ENCODE data around the gene SUMF1. TPM values are rescaled to one million over a fixed set of nuclear protein-coding genes. Genes with fewer than 3 reads are reported as not detected.
"Not testable (repeated sequence)": the region's sequence is repeated elsewhere in the genome, so short reads cannot be mapped to it uniquely, and the experiment has no call there.

The SUMF1 gene
- total RNA-seq, 2 donors from 2014 or later = 5.9 to 7.6 TPM

DNA sequence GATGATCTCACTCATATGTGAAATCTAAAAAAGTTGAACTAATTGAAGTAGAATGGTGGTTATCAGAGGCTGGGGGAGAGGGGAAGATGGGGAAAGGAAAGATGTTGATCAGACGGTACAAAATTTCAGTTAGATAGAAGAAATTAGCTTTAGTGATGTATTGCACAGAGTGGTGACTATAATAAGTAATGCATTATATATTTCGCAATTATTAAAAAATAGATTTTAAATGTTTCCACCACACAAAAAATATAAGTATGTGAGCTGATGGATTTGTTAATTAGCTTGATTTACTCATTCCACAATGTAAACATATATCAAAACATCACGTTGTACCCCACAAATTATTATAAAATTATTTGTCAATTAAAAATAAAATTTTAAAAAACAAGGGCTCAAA lies 8.1 kb downstream of the SUMF1 start:
- Mint-ChIP-seq H3K27me3 (no peaks in the 10 kb centered on the region), H3K9me3 (no peaks in the 10 kb centered on the region), H3K4me3 (no peak overlapping the region), H3K36me3 (ENCODE audit: low read depth) (no peaks in the 10 kb centered on the region), H3K4me1 (no peaks in the 10 kb centered on the region), H3K27ac (no peak overlapping the region)
- no peak for ATAC-seq (replicated peaks)

DNA sequence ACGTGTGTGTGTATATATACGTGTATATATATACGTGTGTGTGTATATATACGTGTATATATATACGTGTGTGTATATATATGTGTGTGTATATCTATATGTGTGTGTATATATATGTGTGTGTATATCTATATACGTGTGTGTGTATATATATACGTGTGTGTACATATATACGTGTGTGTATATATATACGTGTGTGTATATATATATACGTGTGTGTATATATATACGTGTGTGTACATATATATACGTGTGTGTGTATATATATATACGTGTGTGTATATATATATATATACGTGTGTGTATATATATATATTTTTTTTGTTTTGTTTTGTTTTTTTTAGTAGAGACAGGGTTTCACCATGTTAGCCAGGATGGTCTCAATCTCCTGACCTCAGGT lies 10.3 kb downstream of the SUMF1 start:
- not testable (repeated sequence) for H3K9me3 Mint-ChIP-seq; ATAC-seq (replicated peaks); H3K4me3 Mint-ChIP-seq; H3K4me1 Mint-ChIP-seq; H3K27me3 Mint-ChIP-seq; H3K27ac Mint-ChIP-seq
- H3K36me3 Mint-ChIP-seq (ENCODE audit: low read depth) = peaks cover 11% of the 10 kb centered on the region

DNA sequence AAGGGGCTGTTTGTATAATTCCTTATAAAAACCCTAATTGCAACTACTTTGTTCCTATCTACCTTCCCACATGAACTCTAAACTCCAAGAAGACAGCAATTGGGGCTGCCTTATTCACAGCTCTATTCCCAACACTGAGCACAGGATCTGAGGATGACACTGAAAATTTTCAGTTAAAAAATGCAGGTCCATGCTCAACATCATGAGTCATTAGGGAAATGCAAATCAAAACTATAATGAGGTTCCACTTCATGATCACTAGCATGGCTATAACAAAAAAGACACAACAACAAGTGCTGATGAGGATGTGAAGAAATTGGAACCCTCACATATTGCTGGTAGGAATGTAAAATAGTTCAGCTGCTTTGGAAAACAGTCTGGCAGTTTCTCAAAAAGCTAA lies 12.9 kb downstream of the SUMF1 start:
- no peak for ATAC-seq (replicated peaks)
- Mint-ChIP-seq H3K27ac (no peak overlapping the region), H3K4me3 (no peak overlapping the region), H3K27me3 (no peaks in the 10 kb centered on the region), H3K9me3 (no peaks in the 10 kb centered on the region), H3K4me1 (no peaks in the 10 kb centered on the region), H3K36me3 (ENCODE audit: low read depth) (peaks cover 34% of the 10 kb centered on the region)

DNA sequence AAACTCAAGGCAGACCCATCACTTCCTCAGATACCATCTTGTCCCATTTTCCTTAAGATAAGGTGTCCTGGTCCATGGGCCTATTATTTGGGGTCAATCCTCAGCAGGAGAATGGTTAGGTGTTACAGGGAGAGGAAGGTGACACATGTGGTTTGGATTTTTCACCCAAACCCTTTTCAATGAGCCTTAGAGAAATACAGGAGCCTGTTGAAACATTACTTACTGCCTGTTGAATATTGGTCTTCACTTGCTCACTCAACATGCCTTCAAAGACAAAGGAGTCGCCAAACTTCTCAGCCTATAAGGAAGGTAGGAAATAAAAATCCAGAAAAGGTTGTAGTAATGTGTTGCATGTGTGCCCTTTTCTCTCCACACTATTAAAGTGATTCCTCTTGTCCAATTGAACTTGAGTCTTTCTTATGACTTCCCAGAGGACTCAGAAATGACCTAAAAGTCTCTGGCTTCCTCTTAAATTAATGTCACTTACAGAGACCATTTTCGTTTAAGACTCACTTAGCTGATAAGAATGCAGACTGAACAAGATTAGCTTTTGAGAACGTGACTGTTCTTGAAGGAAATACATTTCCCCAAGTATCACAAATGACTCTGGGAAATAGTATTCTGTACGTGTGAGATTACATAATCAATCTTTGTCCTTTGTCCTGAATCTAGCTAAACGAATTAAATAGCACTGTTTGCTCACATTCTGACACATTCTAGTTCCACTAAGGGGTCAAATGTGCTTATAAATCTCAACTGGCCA lies 17.8 kb downstream of the SUMF1 start:
- Mint-ChIP-seq H3K4me1 (no peaks in the 10 kb centered on the region), H3K27me3 (no peaks in the 10 kb centered on the region), H3K4me3 (no peak overlapping the region), H3K9me3 (no peaks in the 10 kb centered on the region), H3K27ac (no peak overlapping the region), H3K36me3 (ENCODE audit: low read depth) (peaks cover 72% of the 10 kb centered on the region)
- ATAC-seq (replicated peaks) = no peak

DNA sequence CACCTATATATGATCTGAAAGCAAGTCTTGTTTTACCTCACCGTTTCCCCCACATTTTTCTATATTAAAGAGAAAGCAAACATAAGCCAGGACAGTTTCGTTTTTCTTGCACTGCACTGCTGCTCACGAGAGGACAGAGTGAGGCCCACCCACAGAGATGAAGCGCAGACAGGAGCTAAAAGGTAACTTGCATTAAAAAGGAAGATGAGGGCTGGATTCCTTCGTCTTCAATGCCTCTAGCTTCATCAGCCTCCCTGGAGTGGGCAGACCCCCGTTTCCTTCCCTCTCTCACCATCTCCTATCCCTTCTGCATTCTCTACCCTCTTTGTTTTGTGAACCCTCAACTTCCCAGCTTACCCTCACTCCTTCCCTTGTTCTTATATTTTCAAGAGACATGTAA lies 18.9 kb downstream of the SUMF1 start:
- Mint-ChIP-seq H3K27me3 (no peaks in the 10 kb centered on the region), H3K4me1 (no peaks in the 10 kb centered on the region), H3K4me3 (no peak overlapping the region), H3K9me3 (no peaks in the 10 kb centered on the region), H3K27ac (no peak overlapping the region), H3K36me3 (ENCODE audit: low read depth) (peaks cover 82% of the 10 kb centered on the region)
- no peak for ATAC-seq (replicated peaks)

DNA sequence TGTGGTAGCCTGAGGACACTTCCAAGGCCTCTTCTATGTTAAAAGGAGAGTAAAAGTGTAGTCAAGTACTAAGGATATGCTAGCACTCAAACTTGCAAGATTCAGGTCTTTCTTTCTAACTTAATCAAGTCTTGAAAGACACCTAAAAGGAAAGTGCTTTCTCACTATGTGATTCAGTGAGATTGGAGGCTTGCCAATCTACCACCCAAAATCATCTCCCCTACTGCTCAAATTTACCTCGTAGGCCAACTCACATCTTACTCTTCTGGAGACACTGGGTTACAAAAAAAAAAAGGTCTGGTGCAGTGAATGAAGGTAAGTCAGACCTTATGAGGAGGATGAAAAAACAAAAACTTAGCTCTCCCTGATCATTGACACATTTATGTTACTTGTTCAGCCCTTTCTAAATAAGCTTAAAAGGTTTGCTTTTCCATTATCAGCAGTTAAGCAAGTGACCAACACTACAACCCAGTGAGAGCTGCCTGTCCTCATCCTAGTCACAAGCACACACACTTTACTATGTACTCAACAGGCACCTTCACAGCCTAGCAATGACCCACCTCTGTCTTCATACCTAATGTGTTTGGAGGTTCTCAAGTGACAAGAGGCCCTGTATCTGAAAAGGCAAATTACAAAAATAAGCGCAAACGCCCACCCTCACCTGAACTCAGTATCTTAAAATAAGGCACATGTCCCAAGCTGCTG lies 19.6 kb downstream of the SUMF1 start:
- H3K4me3 Mint-ChIP-seq = no peak overlapping the region
- H3K36me3 Mint-ChIP-seq (ENCODE audit: low read depth) = peaks cover 83% of the 10 kb centered on the region
- no peaks in the 10 kb centered on the region for H3K4me1 Mint-ChIP-seq
- H3K27ac Mint-ChIP-seq = no peak overlapping the region
- no peaks in the 10 kb centered on the region for H3K9me3 Mint-ChIP-seq
- ATAC-seq (replicated peaks) = no peak
- H3K27me3 Mint-ChIP-seq = no peaks in the 10 kb centered on the region

DNA sequence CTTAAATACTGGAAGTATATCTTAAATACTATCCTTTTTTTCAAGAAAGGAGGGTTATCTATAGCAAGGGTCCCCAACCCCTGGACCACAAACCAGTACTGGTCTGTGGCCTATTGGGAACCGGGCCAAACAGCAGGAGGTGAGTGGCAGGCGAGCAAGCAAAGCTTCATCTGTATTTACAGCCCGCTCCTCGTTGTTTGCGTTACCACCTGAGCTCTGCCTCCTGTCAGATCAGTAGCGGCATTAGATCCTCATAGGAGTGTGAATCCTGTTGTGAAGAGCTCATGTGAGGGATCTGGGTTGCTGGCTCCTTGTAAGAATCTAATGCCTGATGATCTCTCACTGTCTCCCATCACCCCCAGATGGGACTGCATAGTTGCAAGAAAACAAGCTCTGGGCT lies 26.1 kb downstream of the SUMF1 start:
- ATAC-seq (replicated peaks) = no peak
- Mint-ChIP-seq H3K36me3 (ENCODE audit: low read depth) (peaks cover 66% of the 10 kb centered on the region), H3K27ac (no peak overlapping the region), H3K4me3 (no peak overlapping the region), H3K27me3 (no peaks in the 10 kb centered on the region), H3K9me3 (no peaks in the 10 kb centered on the region), H3K4me1 (no peaks in the 10 kb centered on the region)

DNA sequence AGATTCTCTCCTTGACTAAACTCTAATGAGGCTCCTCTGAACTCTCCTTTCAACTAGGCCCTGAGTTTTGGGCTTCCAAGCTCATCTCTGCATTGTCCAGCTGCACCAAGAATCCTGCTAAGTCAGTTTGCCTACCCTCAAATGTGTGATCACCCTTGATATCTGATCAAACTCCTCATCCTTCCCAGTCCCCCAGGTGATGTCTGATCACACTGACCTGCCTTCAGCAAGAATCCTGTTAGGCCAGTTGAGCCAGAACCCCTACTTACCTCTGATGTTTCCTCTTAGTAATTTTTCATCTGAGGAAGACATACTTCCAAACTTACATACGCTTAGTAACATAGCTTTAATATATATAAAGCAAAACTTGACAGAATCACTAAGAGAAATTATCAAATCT lies 28.8 kb downstream of the SUMF1 start:
- Mint-ChIP-seq H3K36me3 (ENCODE audit: low read depth) (peaks cover 52% of the 10 kb centered on the region), H3K9me3 (no peaks in the 10 kb centered on the region), H3K4me3 (no peak overlapping the region), H3K27me3 (no peaks in the 10 kb centered on the region), H3K27ac (no peak overlapping the region), H3K4me1 (no peaks in the 10 kb centered on the region)
- ATAC-seq (replicated peaks) = no peak

DNA sequence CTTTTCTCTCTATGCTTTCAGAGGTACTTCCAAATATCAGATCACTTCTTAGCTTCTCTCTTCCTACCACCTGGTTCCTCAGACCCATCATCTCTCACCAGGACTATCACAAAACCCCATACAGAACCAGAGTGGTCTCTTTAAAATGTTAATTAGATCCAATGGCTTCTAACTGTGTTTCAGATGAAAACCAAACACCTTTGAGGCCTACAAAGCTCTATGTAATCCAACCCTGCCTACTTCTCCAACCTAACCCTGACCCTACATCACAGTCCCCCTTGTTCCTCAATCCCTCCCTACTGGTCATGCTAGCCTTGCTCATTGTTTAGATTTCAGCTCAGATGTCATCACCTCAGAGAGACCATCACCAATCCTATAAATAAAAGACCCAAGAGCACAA lies 34.8 kb downstream of the SUMF1 start:
- H3K4me3 Mint-ChIP-seq = no peak overlapping the region
- peak overlapping the region; percentile 4 for H3K27ac Mint-ChIP-seq
- no peaks in the 10 kb centered on the region for H3K9me3 Mint-ChIP-seq
- no peaks in the 10 kb centered on the region for H3K27me3 Mint-ChIP-seq
- no peaks in the 10 kb centered on the region for H3K4me1 Mint-ChIP-seq
- peaks cover 28% of the 10 kb centered on the region for H3K36me3 Mint-ChIP-seq (ENCODE audit: low read depth)
- no peak for ATAC-seq (replicated peaks)

DNA sequence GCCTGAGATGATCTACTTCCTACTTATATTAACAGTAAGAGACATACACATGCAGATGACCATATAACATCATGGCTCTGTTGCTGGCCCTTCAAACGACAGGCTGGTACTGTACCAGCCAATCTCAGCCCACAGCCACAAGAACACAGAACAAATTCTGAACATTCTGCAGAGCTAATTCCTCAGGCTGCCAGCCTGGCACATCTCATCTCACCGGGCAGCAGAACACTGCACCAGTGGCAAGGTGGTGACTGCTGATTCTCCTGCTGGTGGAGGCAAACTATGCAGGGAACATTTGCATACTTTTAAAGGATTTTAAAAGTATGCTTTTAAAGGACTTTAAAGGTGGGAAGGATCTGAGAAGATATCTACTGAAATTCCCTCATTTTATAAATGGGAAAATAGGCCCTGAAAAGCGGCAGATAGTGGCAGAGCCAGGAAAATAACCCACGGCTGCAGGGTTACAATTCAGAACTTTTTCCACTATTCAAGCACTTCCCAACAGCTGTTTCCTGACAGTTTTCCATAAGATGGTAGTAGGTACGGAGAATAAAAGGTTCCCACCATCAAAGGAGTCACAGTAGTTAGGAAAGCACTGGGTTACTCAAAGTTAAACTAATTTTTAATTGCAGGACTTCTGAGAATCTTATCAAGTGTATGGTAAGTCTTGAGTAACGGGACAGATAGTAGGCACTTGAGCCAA lies 37.3 kb downstream of the SUMF1 start:
- no peak overlapping the region for H3K27ac Mint-ChIP-seq
- H3K36me3 Mint-ChIP-seq (ENCODE audit: low read depth) = peaks cover 17% of the 10 kb centered on the region
- H3K4me1 Mint-ChIP-seq = peaks cover 18% of the 10 kb centered on the region
- no peak overlapping the region for H3K4me3 Mint-ChIP-seq
- no peaks in the 10 kb centered on the region for H3K27me3 Mint-ChIP-seq
- H3K9me3 Mint-ChIP-seq = no peaks in the 10 kb centered on the region
- ATAC-seq (replicated peaks) = no peak

DNA sequence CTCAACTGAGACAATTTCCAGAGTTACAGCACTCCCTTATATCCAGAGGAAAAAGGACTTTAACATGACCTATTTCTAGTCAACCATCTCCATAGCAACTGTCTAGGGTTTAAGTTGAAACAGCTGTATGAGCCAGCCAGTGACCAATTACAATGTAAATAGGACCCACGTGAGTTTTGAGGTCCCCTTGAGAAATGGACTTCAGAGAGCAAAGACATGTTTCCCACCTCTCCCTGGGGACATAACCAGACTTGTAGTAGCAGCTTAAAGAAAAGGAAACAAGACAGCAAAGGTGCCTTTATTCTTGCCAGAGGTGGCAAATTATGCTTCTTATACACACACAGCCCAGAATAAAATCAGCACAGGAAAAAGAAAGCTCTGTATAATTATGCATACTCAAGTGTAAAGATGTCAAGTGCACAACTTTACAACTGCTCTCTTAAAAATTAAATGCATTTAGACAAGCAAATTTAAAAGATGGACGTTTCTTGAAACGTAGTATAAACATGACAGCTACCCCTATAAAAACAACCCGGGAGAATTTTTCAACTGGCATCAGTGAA lies 40.2 kb downstream of the SUMF1 start:
- no peaks in the 10 kb centered on the region for H3K36me3 Mint-ChIP-seq (ENCODE audit: low read depth)
- H3K27ac Mint-ChIP-seq = peak overlapping the region; percentile 83
- H3K4me3 Mint-ChIP-seq = no peak overlapping the region
- H3K9me3 Mint-ChIP-seq = no peaks in the 10 kb centered on the region
- ATAC-seq (replicated peaks) = no peak
- no peaks in the 10 kb centered on the region for H3K27me3 Mint-ChIP-seq
- H3K4me1 Mint-ChIP-seq = peaks cover 25% of the 10 kb centered on the region

DNA sequence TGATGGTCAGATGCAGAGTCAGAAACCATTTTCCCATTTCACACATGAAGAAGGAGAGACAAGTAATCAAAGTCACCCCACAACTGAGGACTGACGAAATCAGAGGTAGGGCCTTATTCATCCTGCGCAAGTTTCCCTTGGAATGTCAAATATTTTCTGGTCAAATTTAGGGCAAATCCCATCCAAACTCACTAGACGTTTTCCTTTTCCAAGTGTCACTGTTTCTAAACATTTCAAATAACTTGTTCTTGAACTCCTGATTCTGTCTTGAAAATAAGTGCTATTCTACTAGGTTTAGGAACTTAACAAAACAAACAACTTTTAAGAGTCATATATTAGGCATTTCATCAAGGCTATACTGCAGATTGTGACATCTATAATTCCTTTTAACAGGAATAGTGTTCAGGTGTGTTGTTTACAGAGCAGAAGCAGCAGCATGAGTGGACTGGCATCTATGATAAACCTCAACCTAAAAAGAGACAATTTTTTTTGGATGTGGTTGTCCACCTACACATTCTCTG lies 40.7 kb downstream of the SUMF1 start:
- Mint-ChIP-seq H3K4me3 (peak overlapping the region; percentile 27), H3K27ac (peak overlapping the region; percentile 83), H3K4me1 (peaks cover 25% of the 10 kb centered on the region), H3K36me3 (ENCODE audit: low read depth) (no peaks in the 10 kb centered on the region), H3K27me3 (no peaks in the 10 kb centered on the region), H3K9me3 (no peaks in the 10 kb centered on the region)
- peak; percentile 8 for ATAC-seq (replicated peaks)

DNA sequence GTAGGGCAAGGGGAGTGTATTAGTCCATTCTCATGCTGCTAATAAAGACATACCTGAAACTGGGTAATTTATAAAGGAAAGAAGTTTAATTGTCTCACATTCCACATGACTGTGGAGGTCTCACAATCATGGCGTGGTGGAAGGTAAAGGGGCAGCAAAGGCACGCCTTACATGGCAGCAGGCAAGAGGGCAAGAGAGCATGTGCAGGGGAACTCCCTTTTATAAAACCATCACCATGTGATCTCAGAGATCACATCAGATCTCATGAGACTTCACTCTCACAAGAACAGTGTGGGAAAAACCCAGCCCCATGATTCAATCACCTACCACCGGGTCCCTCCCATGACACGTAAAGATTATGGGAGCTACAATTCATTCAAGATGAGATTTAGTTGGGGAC lies 41.4 kb downstream of the SUMF1 start:
- no peaks in the 10 kb centered on the region for H3K36me3 Mint-ChIP-seq (ENCODE audit: low read depth)
- H3K4me1 Mint-ChIP-seq = peaks cover 25% of the 10 kb centered on the region
- H3K27ac Mint-ChIP-seq = peak overlapping the region; percentile 83
- peak overlapping the region; percentile 27 for H3K4me3 Mint-ChIP-seq
- H3K27me3 Mint-ChIP-seq = no peaks in the 10 kb centered on the region
- no peaks in the 10 kb centered on the region for H3K9me3 Mint-ChIP-seq
- peak; percentile 38 for ATAC-seq (replicated peaks)

DNA sequence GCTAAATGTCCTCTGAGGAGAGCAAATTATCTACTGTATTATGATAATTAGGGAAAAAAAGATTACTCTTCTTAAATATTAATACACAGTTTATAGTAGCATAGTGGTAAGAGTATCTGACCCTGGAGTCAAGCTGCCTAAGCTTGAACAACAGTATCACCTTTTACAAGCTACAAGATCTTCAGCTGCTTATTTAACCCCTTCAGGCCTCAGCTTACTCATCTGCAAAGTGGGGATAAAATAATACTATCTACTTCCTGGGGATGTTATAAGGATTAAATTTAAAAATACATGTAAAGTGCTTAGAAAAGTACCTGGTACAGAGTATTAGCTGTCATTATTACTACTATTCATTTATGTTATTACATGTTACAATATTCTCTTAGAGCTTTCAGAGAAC lies 42.0 kb downstream of the SUMF1 start:
- ATAC-seq (replicated peaks) = no peak
- H3K9me3 Mint-ChIP-seq = no peaks in the 10 kb centered on the region
- H3K4me1 Mint-ChIP-seq = peaks cover 25% of the 10 kb centered on the region

More for the DNA sequence above, 42.0 kb downstream of the SUMF1 start:
- no peak overlapping the region for H3K4me3 Mint-ChIP-seq
- H3K27me3 Mint-ChIP-seq = no peaks in the 10 kb centered on the region
- peak overlapping the region; percentile 83 for H3K27ac Mint-ChIP-seq
- no peaks in the 10 kb centered on the region for H3K36me3 Mint-ChIP-seq (ENCODE audit: low read depth)
